ENCODE data around the gene SLC6A17. TPM values are rescaled to one million over a fixed set of nuclear protein-coding genes. Genes with fewer than 3 reads are reported as not detected.

Gene SLC6A17
- total and polyA plus RNA-seq, 2 donors (not counting 1 experiment from before 2014, with no cell fraction given): not detected

DNA sequence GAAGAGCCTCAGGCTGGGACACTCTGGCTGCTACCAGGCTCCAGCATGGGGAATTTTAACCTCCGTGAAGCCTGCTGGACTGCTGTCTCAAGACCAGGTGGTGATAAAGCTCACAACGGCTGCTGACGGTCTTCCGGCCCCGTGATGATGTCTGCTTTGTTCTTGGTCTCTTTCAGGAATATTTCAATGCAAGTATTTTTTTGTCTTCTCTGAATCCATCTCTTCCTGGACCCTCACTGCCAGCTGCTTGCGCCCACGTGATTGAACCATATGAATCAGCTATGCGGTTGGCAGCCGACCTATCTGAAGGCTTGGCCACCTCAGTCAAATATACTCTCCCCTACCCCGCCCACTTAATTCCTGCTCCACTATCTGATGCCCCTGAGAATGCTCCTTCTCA, 14.6 kb upstream of the SLC6A17 start:
- peaks cover 58% of the 10 kb centered on the region for H3K27me3 Mint-ChIP-seq
- ATAC-seq (ENCODE audit: low read depth): no peak
- no peak overlapping the region for H3K9ac ChIP-seq (ENCODE audit: low read length)
- no peak overlapping the region for H3K4me3 Mint-ChIP-seq
- TF ChIP-seq EZH2 (IDR thresholded peaks at IDR 0.05; ENCODE audit: borderline replicate concordance, insufficient read depth, low read depth, low read length, poor library complexity, severe bottlenecking): no peak
- TF ChIP-seq, protein P1, sequence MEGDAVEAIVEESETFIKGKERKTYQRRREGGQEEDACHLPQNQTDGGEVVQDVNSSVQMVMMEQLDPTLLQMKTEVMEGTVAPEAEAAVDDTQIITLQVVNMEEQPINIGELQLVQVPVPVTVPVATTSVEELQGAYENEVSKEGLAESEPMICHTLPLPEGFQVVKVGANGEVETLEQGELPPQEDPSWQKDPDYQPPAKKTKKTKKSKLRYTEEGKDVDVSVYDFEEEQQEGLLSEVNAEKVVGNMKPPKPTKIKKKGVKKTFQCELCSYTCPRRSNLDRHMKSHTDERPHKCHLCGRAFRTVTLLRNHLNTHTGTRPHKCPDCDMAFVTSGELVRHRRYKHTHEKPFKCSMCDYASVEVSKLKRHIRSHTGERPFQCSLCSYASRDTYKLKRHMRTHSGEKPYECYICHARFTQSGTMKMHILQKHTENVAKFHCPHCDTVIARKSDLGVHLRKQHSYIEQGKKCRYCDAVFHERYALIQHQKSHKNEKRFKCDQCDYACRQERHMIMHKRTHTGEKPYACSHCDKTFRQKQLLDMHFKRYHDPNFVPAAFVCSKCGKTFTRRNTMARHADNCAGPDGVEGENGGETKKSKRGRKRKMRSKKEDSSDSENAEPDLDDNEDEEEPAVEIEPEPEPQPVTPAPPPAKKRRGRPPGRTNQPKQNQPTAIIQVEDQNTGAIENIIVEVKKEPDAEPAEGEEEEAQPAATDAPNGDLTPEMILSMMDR (IDR thresholded peaks at IDR 0.05): no peak
- H3K9me3 Mint-ChIP-seq (ENCODE audit: insufficient read depth): no peaks in the 10 kb centered on the region
- no peak overlapping the region for H2AFZ ChIP-seq (ENCODE audit: insufficient read depth, low read depth, low read length, poor library complexity, severe bottlenecking)
- no peak overlapping the region for H3K27ac Mint-ChIP-seq
- CTCF ChIA-PET: interaction anchor here (1.2 kb wide), 1 partner anchor 20 kb away, joined by 3 read pairs; no protein-coding TSS in a partner anchor
- H3K4me3 ChIP-seq (ENCODE audit: control extremely low read depth in 1 of 5, extremely low read depth in 1 of 5, insufficient read depth in 1 of 5, low read depth in 2 of 5, low read length in 4 of 5): no peak overlapping the region
- peaks cover 6 to 7% of the 10 kb centered on the region in 2 donors for H3K4me1 ChIP-seq (ENCODE audit: control insufficient read depth in 2 of 2, insufficient read depth in 2 of 2, low read length in 2 of 2)
- intact Hi-C loops (cut with micrococcal nuclease): no loop called here
- H3K36me3 ChIP-seq (replicated peaks in 1 of 2; ENCODE audit: control extremely low read depth in 1 of 2, control insufficient read depth in 1 of 2, extremely low read depth in 1 of 2, insufficient read depth in 2 of 2, low read length in 1 of 2): no peaks in the 10 kb centered on the region
- H3K9me3 ChIP-seq (ENCODE audit: control extremely low read depth in 1 of 3, control insufficient read depth in 2 of 3, insufficient read depth in 1 of 3, low read length in 2 of 3): no peaks in the 10 kb centered on the region
- DNase-seq: no peak
- peaks cover 0 to 27% (median 11%) of the 10 kb centered on the region in 4 experiments for H3K27me3 ChIP-seq (replicated peaks in 1 of 4; ENCODE audit: control extremely low read depth in 1 of 4, control insufficient read depth in 3 of 4, insufficient read depth in 4 of 4, low read length in 3 of 4)
- no peak overlapping the region for H3K27ac ChIP-seq (ENCODE audit: low read length in 2 of 2)
- 89% methylated on average over 10 of the region's 10 CpGs for WGBS (ENCODE audit: insufficient coverage)
- H4K20me1 ChIP-seq (ENCODE audit: control insufficient read depth, insufficient read depth, low read length, poor library complexity, severe bottlenecking): no peaks in the 10 kb centered on the region
- H3K4me1 Mint-ChIP-seq: peaks cover 8% of the 10 kb centered on the region
- H3K4me2 ChIP-seq (replicated peaks; ENCODE audit: low read depth, low read length, poor library complexity, severe bottlenecking): no peak overlapping the region
- no peaks in the 10 kb centered on the region for H3K79me2 ChIP-seq (ENCODE audit: control insufficient read depth, insufficient read depth, low read length)
- POLR2A ChIA-PET: no interaction called here

DNA sequence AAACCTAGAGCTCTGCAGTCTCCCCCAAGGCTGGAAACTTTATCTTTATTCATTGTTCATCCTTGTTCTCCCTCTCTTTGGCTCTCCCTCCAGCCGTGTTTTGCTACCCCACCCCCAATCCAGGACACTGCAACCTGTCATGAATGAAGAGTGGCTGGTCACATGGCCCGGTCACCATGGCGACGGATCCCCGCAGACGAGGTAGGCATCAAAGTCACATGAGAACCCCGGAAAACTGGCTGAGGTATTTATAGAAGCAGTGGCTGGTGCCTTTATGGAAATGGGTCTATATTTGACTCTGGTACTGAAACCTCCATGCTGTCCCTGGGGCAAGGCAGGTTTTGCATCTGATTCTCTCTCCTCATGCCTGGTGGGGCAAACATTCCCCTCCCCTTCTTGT, 13.4 kb upstream of the SLC6A17 start:
- ATAC-seq (ENCODE audit: low read depth): no peak

More for the DNA sequence above, 13.4 kb upstream of the SLC6A17 start:
- H3K27me3 Mint-ChIP-seq: peaks cover 58% of the 10 kb centered on the region
- intact Hi-C loops (cut with micrococcal nuclease): no loop called here
- Histone ChIP-seq H3K4me1 (ENCODE audit: control insufficient read depth in 2 of 2, insufficient read depth in 2 of 2, low read length in 2 of 2) (peaks cover 6 to 7% of the 10 kb centered on the region in 2 donors), H3K9me3 (ENCODE audit: control extremely low read depth in 1 of 3, control insufficient read depth in 2 of 3, insufficient read depth in 1 of 3, low read length in 2 of 3) (no peaks in the 10 kb centered on the region), H3K27ac (ENCODE audit: low read length in 2 of 2) (no peak overlapping the region), H3K9ac (ENCODE audit: low read length) (no peak overlapping the region), H2AFZ (ENCODE audit: insufficient read depth, low read depth, low read length, poor library complexity, severe bottlenecking) (no peak overlapping the region), H3K27me3 (replicated peaks in 1 of 4; ENCODE audit: control extremely low read depth in 1 of 4, control insufficient read depth in 3 of 4, insufficient read depth in 4 of 4, low read length in 3 of 4) (peaks cover 0 to 27% (median 8%) of the 10 kb centered on the region in 4 experiments), H3K79me2 (ENCODE audit: control insufficient read depth, insufficient read depth, low read length) (no peaks in the 10 kb centered on the region), H3K4me2 (replicated peaks; ENCODE audit: low read depth, low read length, poor library complexity, severe bottlenecking) (no peak overlapping the region), H4K20me1 (ENCODE audit: control insufficient read depth, insufficient read depth, low read length, poor library complexity, severe bottlenecking) (no peaks in the 10 kb centered on the region), H3K4me3 (ENCODE audit: control extremely low read depth in 1 of 5, extremely low read depth in 1 of 5, insufficient read depth in 1 of 5, low read depth in 2 of 5, low read length in 4 of 5) (no peak overlapping the region), H3K36me3 (replicated peaks in 1 of 2; ENCODE audit: control extremely low read depth in 1 of 2, control insufficient read depth in 1 of 2, extremely low read depth in 1 of 2, insufficient read depth in 2 of 2, low read length in 1 of 2) (no peaks in the 10 kb centered on the region)
- no peak overlapping the region for H3K27ac Mint-ChIP-seq
- peaks cover 8% of the 10 kb centered on the region for H3K4me1 Mint-ChIP-seq
- WGBS (ENCODE audit: insufficient coverage): no CpG with 5 or more reads among the region's 7 CpGs
- DNase-seq: peak; percentile 29
- H3K4me3 Mint-ChIP-seq: no peak overlapping the region
- H3K9me3 Mint-ChIP-seq (ENCODE audit: insufficient read depth): no peaks in the 10 kb centered on the region
- ChIA-PET CTCF (no interaction called here), POLR2A (no interaction called here)
- TF ChIP-seq, protein P1 (IDR thresholded peaks at IDR 0.05): no peak
- TF ChIP-seq EZH2 (IDR thresholded peaks at IDR 0.05; ENCODE audit: borderline replicate concordance, insufficient read depth, low read depth, low read length, poor library complexity, severe bottlenecking): no peak
